GM23248 (cell line): Measurements from ENCODE around the gene PALM3.

Source experiments
- EZH2 ChIP-seq: fragments of 200-600 bp; sonication (generic); IDR thresholded peaks from 2 replicates; pipeline ENCODE4 v1.6.1; 2018; ENCODE audit warnings: antibody characterized with exemption, mild to moderate bottlenecking; ENCODE audit not compliant: insufficient read depth, poor library complexity, severe bottlenecking
- EZH2phosphoT487 ChIP-seq: fragments of 200-600 bp; sonication (generic); IDR thresholded peaks from 2 replicates; pipeline ENCODE4 v1.6.1; 2018; ENCODE audit warnings: antibody characterized with exemption, moderate library complexity, mild to moderate bottlenecking, low read depth; ENCODE audit not compliant: insufficient read depth

DNA sequence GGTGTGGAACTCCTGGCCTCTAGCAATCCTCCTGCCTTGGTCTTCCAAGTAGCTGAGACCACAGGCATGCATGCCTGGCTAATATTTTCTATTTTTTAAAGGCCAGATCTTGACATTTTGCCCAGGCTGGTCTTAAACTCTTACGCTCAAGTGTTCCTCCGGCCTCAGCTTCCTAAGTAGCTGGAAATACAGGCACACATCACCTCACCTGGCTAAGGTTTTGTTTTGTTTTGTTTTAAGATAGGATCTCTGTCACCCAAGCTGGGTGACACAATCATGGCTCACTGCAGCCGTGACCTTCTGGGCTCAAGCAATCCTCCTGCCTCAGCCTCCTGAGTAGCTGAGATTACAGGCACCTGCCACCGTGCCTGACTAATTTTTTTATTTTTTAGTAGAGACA is 39.4 kb downstream of the PALM3 start:
- no peak for TF ChIP-seq EZH2phosphoT487
- TF ChIP-seq EZH2, result no peak
